Measurements from ENCODE around the gene CEACAM16.
A peak's percentile ranks its signal among the peaks of the same experiment; 100 is the strongest.

GRCh38 chr19:44723952-44724319 lies 25.0 kb downstream of the CEACAM16 start:
- TF ChIP-seq EZH2phosphoT487 (IDR thresholded peaks at IDR 0.05; ENCODE audit: borderline replicate concordance, low read depth, low read length): no peak
- TF ChIP-seq, protein P1, sequence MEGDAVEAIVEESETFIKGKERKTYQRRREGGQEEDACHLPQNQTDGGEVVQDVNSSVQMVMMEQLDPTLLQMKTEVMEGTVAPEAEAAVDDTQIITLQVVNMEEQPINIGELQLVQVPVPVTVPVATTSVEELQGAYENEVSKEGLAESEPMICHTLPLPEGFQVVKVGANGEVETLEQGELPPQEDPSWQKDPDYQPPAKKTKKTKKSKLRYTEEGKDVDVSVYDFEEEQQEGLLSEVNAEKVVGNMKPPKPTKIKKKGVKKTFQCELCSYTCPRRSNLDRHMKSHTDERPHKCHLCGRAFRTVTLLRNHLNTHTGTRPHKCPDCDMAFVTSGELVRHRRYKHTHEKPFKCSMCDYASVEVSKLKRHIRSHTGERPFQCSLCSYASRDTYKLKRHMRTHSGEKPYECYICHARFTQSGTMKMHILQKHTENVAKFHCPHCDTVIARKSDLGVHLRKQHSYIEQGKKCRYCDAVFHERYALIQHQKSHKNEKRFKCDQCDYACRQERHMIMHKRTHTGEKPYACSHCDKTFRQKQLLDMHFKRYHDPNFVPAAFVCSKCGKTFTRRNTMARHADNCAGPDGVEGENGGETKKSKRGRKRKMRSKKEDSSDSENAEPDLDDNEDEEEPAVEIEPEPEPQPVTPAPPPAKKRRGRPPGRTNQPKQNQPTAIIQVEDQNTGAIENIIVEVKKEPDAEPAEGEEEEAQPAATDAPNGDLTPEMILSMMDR (conservative IDR thresholded peaks at IDR 0.05; ENCODE audit: low read length): peak; percentile 99

Measured in OCI-LY7 (cell line).